Endodermal cell (in vitro differentiated cells): Measurements from ENCODE around the gene SMIM3. TPM values are rescaled to one million over a fixed set of nuclear protein-coding genes. Genes with fewer than 3 reads are reported as not detected.

Experiments
- DNase-seq: peaks from one replicate; pipeline ENCODE4 v3.0.0-alpha.2; 2017
- H3K27ac ChIP-seq: 2 replicates; pipeline ENCODE4 v1.5.1; 2013; ENCODE audit warnings: mild to moderate bottlenecking, low read depth, low read length, moderate library complexity
- H3K27me3 ChIP-seq: 2 replicates; pipeline ENCODE4 v1.6.1; 2013; ENCODE audit warnings: mild to moderate bottlenecking, low read length, moderate library complexity; ENCODE audit not compliant: insufficient read depth, control insufficient read depth, poor library complexity, severe bottlenecking
- H3K36me3 ChIP-seq: 2 replicates; pipeline ENCODE4 v1.7.0; 2013; ENCODE audit warnings: mild to moderate bottlenecking, low read length, moderate library complexity; ENCODE audit not compliant: control insufficient read depth, insufficient read depth
- H3K4me1 ChIP-seq: one replicate; pipeline ENCODE4 v1.7.0; 2013; ENCODE audit warnings: low read length; ENCODE audit not compliant: control insufficient read depth, insufficient read depth
- H3K4me3 ChIP-seq: 2 replicates; pipeline ENCODE4 v1.5.1; 2013; ENCODE audit warnings: mild to moderate bottlenecking, low read length, moderate library complexity
- H3K9ac ChIP-seq: 2 replicates; pipeline ENCODE4 v1.6.1; 2013; ENCODE audit warnings: mild to moderate bottlenecking, low read length, moderate library complexity; ENCODE audit not compliant: poor library complexity, severe bottlenecking; ENCODE audit errors: extremely low read depth
- H3K9me3 ChIP-seq: 2 replicates; pipeline ENCODE4 v1.6.1; 2013; ENCODE audit warnings: mild to moderate bottlenecking, low read length, moderate library complexity; ENCODE audit not compliant: control insufficient read depth
- H3K27ac Mint-ChIP-seq: 2 replicates; pipeline ENCODE4 v1.8.0; 2020; ENCODE audit warnings: mixed read lengths
- H3K27me3 Mint-ChIP-seq: 2 replicates; pipeline ENCODE4 v1.8.0; 2021; ENCODE audit warnings: mild to moderate bottlenecking, mixed read lengths; ENCODE audit not compliant: insufficient read depth
- H3K36me3 Mint-ChIP-seq: 2 replicates; pipeline ENCODE4 v1.8.0; 2020; ENCODE audit warnings: low read depth, mixed read lengths
- H3K4me1 Mint-ChIP-seq: 2 replicates; pipeline ENCODE4 v1.8.0; 2020; ENCODE audit warnings: mixed read lengths
- H3K4me3 Mint-ChIP-seq: 2 replicates; pipeline ENCODE4 v1.8.0; 2020; ENCODE audit warnings: mild to moderate bottlenecking, moderate library complexity, mixed read lengths
- H3K9me3 Mint-ChIP-seq: 2 replicates; pipeline ENCODE4 v1.8.0; 2020; ENCODE audit warnings: mild to moderate bottlenecking, mixed read lengths
- CTCF ChIP-seq: fragments of 200-600 bp; sonication (generic); conservative IDR thresholded peaks from 2 replicates; pipeline ENCODE4 v1.5.0; 2021; ENCODE audit warnings: antibody characterized with exemption, mild to moderate bottlenecking
- WGBS, 2 experiments: methylation state at CpG; one replicate each; pipeline versions ENCODE4 v1.1.5 to v1.1.7; 2013; ENCODE audit warnings: missing lambda C conversion rate in 2 of 2, mixed read lengths in 1 of 2; ENCODE audit not compliant: insufficient coverage in 1 of 2, insufficient read length in 1 of 2; 5-methylcytosine and 5-hydroxymethylcytosine counted together
- long read RNA-seq, 4 experiments: library from polyadenylated mRNA in 2 of 4; library from RNA in 1 of 4; library from capped mRNA in 1 of 4; stranded (forward) in 3 of 4; unstranded in 1 of 4; transcript quantifications; one replicate each; pipeline ENCODE4 v2.0.0, GENCODE V29; 2020 to 2021; ENCODE audit warnings: inconsistent platforms in 1 of 4
- polyA plus RNA-seq, 2 experiments: library from polyadenylated mRNA; stranded (reverse); fragments of 50-300 nt; gene quantifications; one replicate each; pipeline ENCODE4 v1.2.3, GENCODE V29; 2013
- total RNA-seq, 2 donors: library from RNA; stranded (reverse); fragmentation: NEBNext Ultra II Directional in 1 of 2; extraction: Animal tissue kit (Norgen Biotek cat#: 25700) in 1 of 2; gene quantifications; 2 replicates in 1 of 2; 3 replicates in 1 of 2; pipeline ENCODE4 v1.2.1, GENCODE V29; 2021

The SMIM3 gene, protein sequence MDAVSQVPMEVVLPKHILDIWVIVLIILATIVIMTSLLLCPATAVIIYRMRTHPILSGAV
- total RNA-seq: 1 to 10 TPM; 6.3 to 9.0 TPM
- polyA plus RNA-seq (2013, experiment 1 of 2): 9.3 TPM
- 6.3 TPM for polyA plus RNA-seq (2013, experiment 2 of 2)
- long read RNA-seq, experiment 1, transcript SMIM3-201 (2 exons, 2,332 nt): major isoform, 7 of 8 reads
- long read RNA-seq, experiment 1, partial matches to known transcripts: 1 of 8 reads
- long read RNA-seq, experiment 1, other reads (novel, unspliced or antisense): 0 of 8 reads
- long read RNA-seq, experiment 2, transcript SMIM3-201 (2 exons, 2,332 nt): major isoform, 12 of 12 reads
- long read RNA-seq, experiment 2, partial matches to known transcripts: 0 of 12 reads
- long read RNA-seq, experiment 2, other reads (novel, unspliced or antisense): 0 of 12 reads
- long read RNA-seq, experiment 3, transcript SMIM3-201 (2 exons, 2,332 nt): major isoform, 46 of 46 reads
- long read RNA-seq, experiment 3, partial matches to known transcripts: 0 of 46 reads
- long read RNA-seq, experiment 3, other reads (novel, unspliced or antisense): 0 of 46 reads
- long read RNA-seq, experiment 4, transcript SMIM3-201 (2 exons, 2,332 nt): major isoform, 34 of 35 reads
- long read RNA-seq, experiment 4, partial matches to known transcripts: 0 of 35 reads
- long read RNA-seq, experiment 4, other reads (novel, unspliced or antisense): 1 of 35 reads

DNA sequence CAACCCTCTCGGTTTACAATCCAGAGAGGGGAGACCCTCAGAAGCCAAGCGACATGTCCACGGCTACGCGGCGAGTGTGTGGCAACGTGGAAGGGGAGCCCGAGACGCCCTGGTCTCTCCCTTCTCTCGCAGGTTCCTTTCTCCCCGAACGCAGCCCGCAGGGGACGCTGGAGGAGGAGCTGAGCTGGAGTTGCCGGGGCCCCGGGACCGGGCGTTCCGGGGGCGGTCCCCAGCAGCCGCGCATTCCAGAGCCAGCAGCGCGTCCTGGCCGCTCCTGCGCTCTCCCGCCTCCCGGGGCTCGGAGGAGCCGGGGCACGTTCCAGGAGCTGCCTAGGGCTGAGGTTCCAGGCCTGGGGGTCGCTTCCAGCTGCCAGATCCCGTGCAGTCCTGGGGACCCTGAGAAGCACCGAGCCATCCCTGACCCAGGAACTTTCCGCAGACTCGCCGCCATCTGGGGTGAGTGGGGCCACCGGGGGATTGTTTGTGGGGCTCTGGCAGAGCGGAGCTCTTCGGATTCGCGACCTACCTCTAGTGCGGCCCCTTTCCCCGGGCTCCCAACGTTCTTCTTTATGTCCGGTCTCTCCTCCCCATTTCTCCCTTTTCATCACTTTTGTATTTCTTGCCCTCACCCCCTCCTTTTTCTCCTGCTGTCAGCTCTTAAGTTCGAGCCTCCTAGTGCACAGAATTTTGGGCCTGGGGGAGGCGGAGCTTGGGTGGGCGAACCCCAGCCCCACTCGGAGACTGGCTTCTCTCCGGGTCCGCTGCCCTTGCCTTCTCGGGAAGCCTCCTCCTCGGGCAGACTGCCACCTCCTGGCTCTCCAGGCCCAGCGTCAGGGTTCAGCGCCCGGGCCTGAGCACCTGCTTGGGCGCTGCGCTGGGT is at the start of gene SMIM3:
TSS of gene SMIM3 (plus strand) at position 241 of the 880 bp plus-strand sequence. CDS start 16,684 bp downstream, outside the sequence.
- 0 to 1% methylated on average over 30 to 59 of the region's 59 CpGs for WGBS, 2 experiments

GRCh38 chr5:150729859-150730258 is 48.7 kb upstream of the SMIM3 start:
- Histone ChIP-seq H3K36me3 (peaks cover 82% of the 10 kb centered on the region), H3K27ac (no peak overlapping the region), H3K9ac (no peak overlapping the region), H3K4me3 (no peak overlapping the region), H3K27me3 (no peaks in the 10 kb centered on the region), H3K9me3 (peaks cover under 1% of the 10 kb centered on the region), H3K4me1 (no peaks in the 10 kb centered on the region)
- no peaks in the 10 kb centered on the region for H3K4me1 Mint-ChIP-seq
- WGBS, 2 experiments: 91% methylated on average over 4 of the region's 4 CpGs; no CpG with 5 or more reads in 1 of the 2 experiments
- H3K36me3 Mint-ChIP-seq: peaks cover 58% of the 10 kb centered on the region
- no peak for TF ChIP-seq CTCF
- peaks cover 7% of the 10 kb centered on the region for H3K9me3 Mint-ChIP-seq
- H3K27me3 Mint-ChIP-seq: no peaks in the 10 kb centered on the region
- no peak overlapping the region for H3K27ac Mint-ChIP-seq
- no peak overlapping the region for H3K4me3 Mint-ChIP-seq
- no peak for DNase-seq

More for the DNA sequence above, at the start of gene SMIM3:
- Histone ChIP-seq H3K9ac (peak within 1 kb of the TSS; percentile 58), H3K9me3 (no peaks in the 10 kb centered on the region), H3K4me1 (peaks cover 13% of the 10 kb centered on the region), H3K27me3 (peaks cover 14% of the 10 kb centered on the region), H3K36me3 (no peaks in the 10 kb centered on the region), H3K27ac (peak within 1 kb of the TSS; percentile 14), H3K4me3 (peak within 1 kb of the TSS; percentile 89)
- TF ChIP-seq CTCF: peak; percentile 71
- Mint-ChIP-seq H3K27me3 (peaks cover 36% of the 10 kb centered on the region), H3K4me1 (peaks cover 27% of the 10 kb centered on the region), H3K9me3 (no peaks in the 10 kb centered on the region), H3K36me3 (no peaks in the 10 kb centered on the region), H3K4me3 (peak within 1 kb of the TSS; percentile 83), H3K27ac (peak within 1 kb of the TSS; percentile 92)
- DNase-seq: peak; percentile 94

- no peak overlapping the region for H3K4me3 Mint-ChIP-seq
- H3K9me3 Mint-ChIP-seq: peaks cover 25% of the 10 kb centered on the region
- H3K4me3 ChIP-seq: no peak overlapping the region
- H3K9ac ChIP-seq: no peak overlapping the region
- peaks cover 19% of the 10 kb centered on the region for H3K9me3 ChIP-seq
- no peaks in the 10 kb centered on the region for H3K27me3 Mint-ChIP-seq
- H3K4me1 Mint-ChIP-seq: no peaks in the 10 kb centered on the region
- H3K4me1 ChIP-seq: no peaks in the 10 kb centered on the region
- peaks cover 76% of the 10 kb centered on the region for H3K36me3 Mint-ChIP-seq
- no peak for DNase-seq
- H3K27ac Mint-ChIP-seq: no peak overlapping the region
- H3K36me3 ChIP-seq: peaks cover 82% of the 10 kb centered on the region
- no peak overlapping the region for H3K27ac ChIP-seq
- H3K27me3 ChIP-seq: no peaks in the 10 kb centered on the region
- 97 to 100% methylated on average over 4 to 6 of the region's 6 CpGs for WGBS, 2 experiments
- no peak for TF ChIP-seq CTCF
Measured at GRCh38 chr5:150731669-150732242, 46.8 kb upstream of the SMIM3 start.
